Measurements from ENCODE around the gene KIAA0930.

The KIAA0930 gene

GRCh38 chr22:45240104-45240809 is 437 bp downstream of the KIAA0930 start:
- H3K4me3 ChIP-seq (ENCODE audit: low read length): peak overlapping the region; percentile 62
- DNase-seq (ENCODE audit: low read depth, low spot score): peak; percentile 4

DNA sequence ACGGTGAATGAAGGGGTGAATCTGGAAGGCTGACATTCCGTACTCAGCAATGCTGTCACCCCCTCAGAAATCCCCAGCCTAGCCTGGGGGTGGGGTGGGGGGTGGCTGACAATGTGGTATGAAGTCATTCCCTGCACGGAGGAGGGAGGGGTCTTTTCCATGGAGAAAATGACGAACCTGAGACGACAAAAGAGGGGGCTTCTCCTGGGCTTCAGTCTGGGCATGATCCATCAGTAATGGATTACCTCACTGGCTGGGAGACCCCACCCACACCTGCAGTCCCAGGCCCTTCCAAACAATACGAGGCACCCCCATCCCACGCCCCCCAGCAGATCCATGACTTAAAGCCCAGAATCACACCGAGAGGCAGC is 1.0 kb downstream of the KIAA0930 start:
- H3K4me3 ChIP-seq (ENCODE audit: low read length): peak overlapping the region; percentile 62
- no peak for DNase-seq (ENCODE audit: low read depth, low spot score)

DNA sequence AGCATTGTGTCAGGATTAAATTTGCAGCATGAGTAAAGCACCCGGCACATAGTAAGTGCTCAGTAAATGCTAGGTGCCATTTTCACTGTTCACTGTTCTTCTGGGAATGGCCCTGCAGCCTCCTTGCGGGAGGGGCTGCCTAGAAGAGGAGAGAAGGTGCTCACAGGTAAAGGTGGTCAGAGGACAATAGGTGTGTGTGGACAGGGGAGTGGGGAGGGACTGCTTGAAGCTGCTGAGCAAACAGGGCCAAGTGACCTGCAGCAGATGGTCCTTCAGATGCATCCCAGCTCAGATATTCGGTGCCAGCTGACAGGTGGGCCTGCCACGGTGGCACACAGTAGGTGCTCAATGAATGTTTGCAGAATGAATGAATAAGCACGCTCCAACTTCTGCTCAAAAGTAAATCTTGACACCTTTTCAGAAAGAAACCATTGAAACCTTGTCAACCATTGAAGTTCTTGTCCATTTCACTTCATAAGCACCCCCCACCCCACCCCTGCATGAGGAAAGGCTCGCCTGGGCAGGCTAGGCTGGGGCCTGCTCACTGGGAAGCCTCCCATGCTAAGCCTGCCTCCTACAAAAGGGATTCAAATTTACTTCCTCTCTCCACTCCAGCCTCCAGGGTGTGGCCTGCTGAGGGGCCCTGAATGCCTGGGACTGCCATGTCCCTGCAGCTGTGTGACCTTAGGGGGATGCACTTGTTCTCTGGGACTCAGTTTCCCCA is 1.6 kb downstream of the KIAA0930 start:
- H3K4me3 ChIP-seq (ENCODE audit: low read length): no peak overlapping the region
- DNase-seq (ENCODE audit: low read depth, low spot score): no peak

GRCh38 chr22:45238076-45238956 is 2.4 kb downstream of the KIAA0930 start:
- no peak overlapping the region for H3K4me3 ChIP-seq (ENCODE audit: low read length)
- DNase-seq (ENCODE audit: low read depth, low spot score): no peak

DNA sequence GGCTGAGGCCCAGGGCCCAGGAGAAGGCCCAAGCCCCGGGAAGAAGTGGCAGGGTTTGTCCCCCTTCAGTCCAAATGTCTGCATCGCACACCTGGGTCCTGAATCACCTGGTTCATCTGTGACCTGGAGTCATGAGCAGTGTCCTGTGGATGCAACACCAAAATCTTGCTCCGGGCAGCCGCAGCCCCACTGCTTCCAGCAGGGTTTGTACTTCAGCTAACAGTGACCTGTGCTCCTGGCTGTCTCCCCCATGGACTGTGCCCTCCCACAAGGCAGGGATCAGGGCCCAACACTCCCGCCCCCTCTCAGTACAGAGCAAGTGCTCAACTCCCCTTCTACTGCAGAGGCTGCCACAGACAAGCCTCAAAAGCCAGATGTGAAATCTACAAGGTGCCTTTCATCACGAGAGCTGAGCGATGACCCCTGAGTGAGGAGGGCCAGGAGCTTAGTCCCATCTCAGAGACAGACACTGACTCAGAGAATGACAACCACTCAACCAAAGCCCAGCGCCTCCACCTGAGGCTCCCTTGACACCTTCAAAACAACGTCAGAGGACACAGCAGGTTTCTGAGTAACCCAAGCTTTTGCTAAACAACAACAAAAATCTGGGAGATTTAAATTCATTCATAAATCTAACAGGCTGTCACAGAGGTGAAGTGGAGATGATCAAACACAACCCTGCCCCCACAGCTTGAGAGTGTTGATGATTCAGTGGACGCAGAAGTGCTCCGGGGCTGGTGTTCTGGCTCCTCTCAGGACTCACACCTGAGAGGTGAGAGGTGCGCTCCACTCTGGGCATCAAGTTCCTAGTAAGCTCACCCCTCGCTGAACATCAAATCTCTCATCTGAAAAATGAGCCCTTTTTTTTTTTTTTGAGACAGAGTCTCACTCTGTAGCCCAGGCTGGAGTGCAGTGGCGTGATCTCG is 3.4 kb downstream of the KIAA0930 start:
- H3K4me3 ChIP-seq (ENCODE audit: low read length): no peak overlapping the region

DNA sequence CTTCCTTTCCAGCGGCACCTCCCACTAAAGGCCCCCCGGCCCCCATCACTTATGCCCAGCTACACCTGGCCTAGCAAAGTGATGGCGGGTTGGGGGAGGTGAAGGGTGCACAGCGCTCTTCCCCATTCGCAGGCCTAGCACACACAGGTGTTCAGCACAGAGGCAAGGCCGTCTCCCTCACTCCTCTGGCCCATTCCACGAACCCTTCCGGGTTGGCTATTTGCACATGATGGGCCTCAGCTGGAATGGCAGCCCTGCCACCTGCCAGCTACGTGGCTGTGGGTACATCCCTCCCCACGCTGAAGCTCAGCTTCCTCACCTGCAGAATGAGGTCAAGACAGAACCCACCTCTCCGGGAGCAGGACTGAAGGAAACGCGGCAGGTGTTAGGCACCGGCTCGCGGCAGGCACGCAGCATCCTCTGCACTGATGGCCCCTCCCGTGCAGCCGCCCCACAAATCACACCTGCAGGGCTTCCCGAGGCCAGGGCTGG is 4.8 kb downstream of the KIAA0930 start:
- DNase-seq (ENCODE audit: low read depth, low spot score): no peak
- no peak overlapping the region for H3K4me3 ChIP-seq (ENCODE audit: low read length)

More for the DNA sequence above, 3.4 kb downstream of the KIAA0930 start:
- no peak for DNase-seq (ENCODE audit: low read depth, low spot score)

DNA sequence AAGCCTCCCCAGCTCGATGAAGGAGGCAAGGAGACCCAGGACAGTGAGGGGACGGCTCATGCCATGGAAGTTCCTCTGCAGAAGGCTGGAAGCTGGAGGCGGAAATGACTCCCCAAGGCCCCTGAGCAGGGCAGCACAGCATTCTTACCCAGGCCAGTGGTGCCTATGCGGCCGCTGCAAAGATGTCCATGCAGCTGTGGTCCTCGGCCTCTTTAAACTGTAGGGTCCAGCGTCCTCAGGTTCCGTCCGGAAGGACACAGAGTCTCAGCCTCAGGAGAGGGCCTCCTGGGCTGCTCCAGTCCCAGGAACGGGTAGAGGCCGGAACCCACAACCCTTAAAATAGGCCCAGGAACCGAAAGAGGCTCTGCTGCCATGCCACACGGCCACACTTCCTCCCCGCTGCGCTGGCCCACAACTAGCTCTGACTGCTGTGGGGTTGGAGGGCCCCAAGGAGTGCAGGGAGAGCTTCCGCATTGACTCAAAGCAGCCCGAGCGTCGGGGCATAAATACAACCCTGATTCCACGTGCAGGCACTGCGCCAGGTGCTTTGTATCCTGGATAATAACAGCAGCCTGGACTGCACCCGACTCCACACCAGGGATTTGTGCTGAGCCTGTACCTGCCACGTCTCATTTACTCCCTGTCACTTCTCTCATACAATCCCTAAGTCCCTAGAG is 5.5 kb downstream of the KIAA0930 start:
- DNase-seq (ENCODE audit: low read depth, low spot score): no peak
- no peak overlapping the region for H3K4me3 ChIP-seq (ENCODE audit: low read length)

GRCh38 chr22:45233827-45234226 is 6.9 kb downstream of the KIAA0930 start:
- no peak overlapping the region for H3K4me3 ChIP-seq (ENCODE audit: low read length)
- no peak for DNase-seq (ENCODE audit: low read depth, low spot score)

DNA sequence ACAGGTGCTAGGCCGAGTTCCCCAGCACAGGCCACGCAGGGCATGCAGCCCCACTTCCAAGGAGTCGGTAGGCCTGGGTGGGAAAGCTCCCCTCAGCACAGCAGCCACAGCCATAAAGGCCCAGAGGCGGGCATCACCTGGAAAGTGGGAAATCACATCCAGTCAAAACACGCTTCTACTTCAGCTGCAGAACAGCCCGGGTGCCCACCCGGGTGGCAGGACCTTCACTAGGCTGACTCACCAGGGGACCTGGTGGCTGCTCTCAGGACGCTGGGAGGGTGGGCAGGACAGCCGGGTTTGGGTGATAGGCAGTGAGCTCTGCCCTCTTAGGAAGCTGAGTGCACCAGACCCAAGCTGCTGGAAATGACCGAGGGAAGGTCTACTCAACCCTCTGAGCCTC is 7.3 kb downstream of the KIAA0930 start:
- DNase-seq (ENCODE audit: low read depth, low spot score): no peak
- no peak overlapping the region for H3K4me3 ChIP-seq (ENCODE audit: low read length)

DNA sequence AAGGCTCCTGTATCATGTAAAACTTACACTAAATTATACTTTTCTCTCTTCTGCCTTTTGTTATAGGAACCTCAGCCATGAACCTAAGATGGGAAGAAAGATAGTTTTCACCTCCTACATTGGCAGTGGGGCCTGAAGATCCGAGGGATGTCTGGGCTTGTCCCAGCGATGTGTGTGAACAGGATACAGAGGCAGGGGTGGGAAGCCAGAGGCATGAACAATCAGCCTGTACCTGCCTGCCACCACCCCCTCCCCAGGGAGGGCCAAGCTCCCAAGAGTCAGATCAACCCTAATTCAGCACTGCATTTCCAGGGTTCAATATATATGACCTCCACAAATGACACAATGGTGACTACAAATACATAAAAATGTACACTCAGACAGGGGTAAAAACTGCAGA is 9.4 kb downstream of the KIAA0930 start:
- DNase-seq (ENCODE audit: low read depth, low spot score): no peak
- no peak overlapping the region for H3K4me3 ChIP-seq (ENCODE audit: low read length)

DNA sequence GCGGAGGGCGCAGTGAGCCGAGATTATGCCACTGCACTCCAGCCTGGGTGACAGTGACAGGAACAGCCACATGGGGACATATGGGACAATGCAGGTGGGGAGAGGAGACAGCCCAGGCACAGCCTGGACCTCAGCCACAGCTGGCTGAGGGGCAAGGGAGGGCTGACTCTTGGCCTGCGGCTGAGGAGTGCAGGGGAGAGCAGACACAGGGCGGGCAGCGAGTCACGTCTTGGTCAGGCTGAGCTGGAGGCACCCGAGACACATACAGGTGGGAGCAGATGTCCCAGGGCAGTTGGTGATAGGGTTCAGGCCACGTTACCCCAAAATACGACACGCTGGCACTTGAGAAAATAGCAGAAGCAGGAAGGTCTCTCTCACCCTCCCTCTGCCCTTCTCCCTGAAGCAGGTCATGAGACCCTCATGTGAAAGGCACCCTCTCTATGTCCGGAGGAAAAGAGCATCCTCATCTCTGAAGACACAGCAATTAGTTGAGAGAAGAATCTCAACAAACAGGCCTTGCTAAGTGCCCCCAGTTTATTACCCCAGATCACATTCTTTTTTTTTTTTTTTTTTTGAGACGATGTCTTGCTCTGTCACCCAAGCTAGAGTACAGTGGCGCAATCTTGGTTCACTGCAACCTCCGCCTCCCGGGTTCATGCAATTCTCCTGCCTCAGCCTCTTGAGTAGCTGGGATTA is 10.5 kb downstream of the KIAA0930 start:
- DNase-seq (ENCODE audit: low read depth, low spot score): no peak
- H3K4me3 ChIP-seq (ENCODE audit: low read length): no peak overlapping the region

DNA sequence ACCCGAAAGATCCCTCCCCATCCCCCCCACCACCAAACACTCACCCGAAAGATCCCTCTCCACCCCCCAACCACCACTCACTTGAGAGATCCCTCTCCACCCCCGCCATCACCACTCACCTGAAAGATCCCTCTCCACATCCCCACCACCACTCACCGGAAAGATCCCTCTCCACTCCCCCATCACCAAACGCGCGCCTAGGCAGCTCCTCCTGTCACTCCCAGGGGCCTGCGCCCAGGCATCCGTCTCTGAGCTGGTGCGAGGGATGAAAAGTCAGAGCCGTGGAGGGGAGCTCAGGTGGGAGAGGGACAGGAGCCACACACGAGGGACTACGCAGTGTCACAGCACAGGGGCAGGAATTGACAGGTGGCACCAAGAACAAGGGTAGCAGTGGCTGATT is 11.5 kb downstream of the KIAA0930 start:
- H3K4me3 ChIP-seq (ENCODE audit: low read length): no peak overlapping the region
- DNase-seq (ENCODE audit: low read depth, low spot score): no peak

DNA sequence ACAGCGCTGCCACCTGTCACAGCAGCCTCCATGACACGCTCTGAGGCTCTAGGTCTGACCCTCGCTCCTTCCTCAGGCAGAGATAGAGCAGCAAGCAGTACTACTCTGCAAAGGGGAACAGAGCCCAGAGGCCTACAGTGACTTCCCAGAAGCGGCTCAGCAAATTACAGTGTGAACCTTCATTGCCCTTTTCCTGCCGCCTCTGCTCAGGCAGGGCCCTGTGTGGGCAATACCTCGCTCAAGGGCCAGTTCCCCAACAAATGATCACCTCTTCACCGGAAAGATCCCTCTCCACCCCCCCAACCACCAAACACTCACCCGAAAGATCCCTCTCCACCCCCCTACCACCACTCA is 12.3 kb downstream of the KIAA0930 start:
- no peak overlapping the region for H3K4me3 ChIP-seq (ENCODE audit: low read length)
- no peak for DNase-seq (ENCODE audit: low read depth, low spot score)

- no peak for DNase-seq (ENCODE audit: low read depth, low spot score)
- H3K4me3 ChIP-seq (ENCODE audit: low read length): no peak overlapping the region
Observed at GRCh38 chr22:45227645-45228400, 12.9 kb downstream of the KIAA0930 start.

DNA sequence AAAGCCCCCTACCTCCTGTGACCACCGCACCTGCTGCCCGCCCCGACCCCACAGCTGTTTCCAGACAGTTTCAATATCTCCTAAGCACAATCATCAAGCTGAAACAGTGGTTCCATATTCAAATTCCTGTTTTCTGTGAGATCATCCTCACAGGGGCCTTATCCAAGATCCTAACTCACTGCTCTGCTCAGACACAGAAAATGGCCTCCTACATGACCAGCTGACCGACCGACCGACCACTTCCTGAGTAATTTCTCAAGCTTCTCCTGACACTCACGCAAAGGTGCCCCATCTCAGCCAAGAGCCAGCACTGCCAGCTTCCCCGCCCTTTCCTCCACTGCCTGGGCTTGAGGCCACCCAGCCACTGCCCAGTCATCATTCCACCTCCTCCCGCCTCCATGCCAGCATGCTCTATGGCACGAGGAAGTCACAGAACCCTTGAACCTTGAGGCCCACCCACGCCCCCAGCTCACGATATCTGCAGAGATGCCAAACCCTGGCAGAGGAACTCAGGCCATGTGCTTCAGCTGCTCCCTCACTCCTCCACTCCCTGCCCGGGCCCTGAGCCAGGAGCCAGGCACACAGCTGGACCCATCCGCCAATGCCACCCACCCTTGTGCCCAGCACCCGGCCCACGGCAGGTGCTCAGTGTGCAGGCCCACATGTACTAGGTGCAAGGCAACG is 14.0 kb downstream of the KIAA0930 start:
- no peak for DNase-seq (ENCODE audit: low read depth, low spot score)
- H3K4me3 ChIP-seq (ENCODE audit: low read length): no peak overlapping the region

- no peak overlapping the region for H3K4me3 ChIP-seq (ENCODE audit: low read length)
- no peak for DNase-seq (ENCODE audit: low read depth, low spot score)
Observed at GRCh38 chr22:45225732-45226502, 14.8 kb downstream of the KIAA0930 start.
